GM12864 (cell line): Measurements from ENCODE around the gene MORN1.
"Not testable (repeated sequence)": the region's sequence is repeated elsewhere in the genome, so short reads cannot be mapped to it uniquely, and the experiment has no call there.

Experiments used
- DNase-seq: peaks from one replicate; pipeline ENCODE4 v3.0.0-alpha.2; 2011; ENCODE audit warnings: low read depth
- H3K4me3 ChIP-seq: 2 replicates; pipeline ENCODE4 v1.5.1; 2011; ENCODE audit warnings: mild to moderate bottlenecking, low read depth, low read length, control low read depth
- CTCF ChIP-seq: IDR thresholded peaks from 2 replicates; pipeline ENCODE4 v1.5.1; 2011; ENCODE audit warnings: low read depth, mild to moderate bottlenecking, moderate library complexity, low read length, control low read depth, inconsistent platforms; ENCODE audit errors: missing control alignments

Gene MORN1

GRCh38 chr1:2300851-2301606 lies 90.3 kb downstream of the MORN1 start:
- DNase-seq: peak; percentile 68
- TF ChIP-seq CTCF: no peak
- H3K4me3 ChIP-seq: peak overlapping the region; percentile 47

- no peak for TF ChIP-seq CTCF
- peak; percentile 84 for DNase-seq
- peak overlapping the region; percentile 47 for H3K4me3 ChIP-seq
These were observed 91.2 kb downstream of the MORN1 start for GRCh38 chr1:2300004-2300771.

- no peak for TF ChIP-seq CTCF
- no peak overlapping the region for H3K4me3 ChIP-seq
- no peak for DNase-seq
These were observed 92.2 kb downstream of the MORN1 start for GRCh38 chr1:2299131-2299627.

GRCh38 chr1:2298685-2299084 lies 92.7 kb downstream of the MORN1 start:
- TF ChIP-seq CTCF: no peak
- H3K4me3 ChIP-seq: no peak overlapping the region
- DNase-seq: no peak

GRCh38 chr1:2297246-2298011 lies 93.9 kb downstream of the MORN1 start:
- DNase-seq: no peak
- TF ChIP-seq CTCF: no peak
- no peak overlapping the region for H3K4me3 ChIP-seq

GRCh38 chr1:2296614-2297013 lies 94.7 kb downstream of the MORN1 start:
- H3K4me3 ChIP-seq: no peak overlapping the region
- no peak for DNase-seq
- no peak for TF ChIP-seq CTCF

- not testable (repeated sequence) for H3K4me3 ChIP-seq, DNase-seq
These were observed 95.1 kb downstream of the MORN1 start for GRCh38 chr1:2296211-2296610.
